Astrocyte (in vitro differentiated cells and primary cell): Measurements from ENCODE around the gene TPRG1. TPM values are rescaled to one million over a fixed set of nuclear protein-coding genes. Genes with fewer than 3 reads are reported as not detected.

ENCODE experiments used
- DNase-seq: peaks from one replicate; pipeline ENCODE4 v3.0.0-alpha.2; 2010; ENCODE audit warnings: low read depth
- FAIRE-seq: peaks from 2 replicates; lab custom pipeline; 2011; peaks lifted over from hg19 to GRCh38; lab: Jason Lieb, UNC
- H2AFZ ChIP-seq: 2 replicates; pipeline ENCODE4 v1.6.0; 2012; ENCODE audit warnings: low read depth, low read length, inconsistent platforms
- H3K27ac ChIP-seq: 2 replicates; pipeline ENCODE4 v1.5.1; 2011; ENCODE audit warnings: low read depth, low read length, inconsistent platforms
- H3K27me3 ChIP-seq: 2 replicates; pipeline ENCODE4 v1.6.0; 2011; ENCODE audit warnings: low read length, inconsistent platforms; ENCODE audit not compliant: insufficient read depth
- H3K36me3 ChIP-seq: 2 replicates; pipeline ENCODE4 v1.5.1; 2011; ENCODE audit warnings: low read length, inconsistent platforms; ENCODE audit not compliant: insufficient read depth
- H3K4me1 ChIP-seq: 2 replicates; pipeline ENCODE4 v1.5.1; 2011; ENCODE audit warnings: low read length, inconsistent platforms; ENCODE audit not compliant: insufficient read depth
- H3K4me2 ChIP-seq: 2 replicates; pipeline ENCODE4 v1.6.0; 2012; ENCODE audit warnings: low read length, inconsistent platforms
- H3K4me3 ChIP-seq: 2 replicates; pipeline ENCODE4 v1.5.1; 2011; ENCODE audit warnings: low read depth, mild to moderate bottlenecking, low read length, inconsistent platforms; ENCODE audit not compliant: insufficient read depth
- H3K79me2 ChIP-seq: 2 replicates; pipeline ENCODE4 v1.6.0; 2012; ENCODE audit warnings: mild to moderate bottlenecking, low read length, inconsistent platforms; ENCODE audit not compliant: insufficient read depth
- H3K9ac ChIP-seq: 2 replicates; pipeline ENCODE4 v1.6.0; 2012; ENCODE audit warnings: mild to moderate bottlenecking, low read length, inconsistent platforms
- H3K9me3 ChIP-seq: 2 replicates; pipeline ENCODE4 v1.5.1; 2012; ENCODE audit warnings: low read depth, mild to moderate bottlenecking, low read length, inconsistent platforms; ENCODE audit not compliant: insufficient read depth
- H4K20me1 ChIP-seq: 2 replicates; pipeline ENCODE4 v1.6.0; 2012; ENCODE audit warnings: low read length, inconsistent platforms; ENCODE audit not compliant: insufficient read depth
- H3K27ac Mint-ChIP-seq: one replicate; pipeline ENCODE4 v1.8.0; 2021; ENCODE audit warnings: mild to moderate bottlenecking, mixed read lengths; ENCODE audit not compliant: unreplicated experiment
- H3K27me3 Mint-ChIP-seq: one replicate; pipeline ENCODE4 v1.8.0; 2021; ENCODE audit warnings: low read depth, mixed read lengths; ENCODE audit not compliant: unreplicated experiment
- H3K36me3 Mint-ChIP-seq: one replicate; pipeline ENCODE4 v1.8.0; 2021; ENCODE audit warnings: low read depth, mixed read lengths; ENCODE audit not compliant: unreplicated experiment
- H3K4me1 Mint-ChIP-seq: one replicate; pipeline ENCODE4 v1.8.0; 2021; ENCODE audit warnings: low read depth, mixed read lengths; ENCODE audit not compliant: unreplicated experiment
- H3K4me3 Mint-ChIP-seq: one replicate; pipeline ENCODE4 v1.8.0; 2021; ENCODE audit warnings: mild to moderate bottlenecking, moderate library complexity, mixed read lengths; ENCODE audit not compliant: unreplicated experiment
- H3K9me3 Mint-ChIP-seq: one replicate; pipeline ENCODE4 v1.8.0; 2021; ENCODE audit warnings: mild to moderate bottlenecking, mixed read lengths; ENCODE audit not compliant: unreplicated experiment
- CTCF ChIP-seq: IDR thresholded peaks from 2 replicates; pipeline ENCODE4 v1.5.1; 2011; ENCODE audit warnings: low read depth, mild to moderate bottlenecking, inconsistent platforms, low read length, moderate library complexity; ENCODE audit not compliant: insufficient read depth
- EZH2 ChIP-seq: IDR thresholded peaks from 2 replicates; pipeline ENCODE4 v1.6.1; 2012; ENCODE audit warnings: mild to moderate bottlenecking, low read length, inconsistent platforms; ENCODE audit not compliant: insufficient read depth
- total RNA-seq: library from RNA; stranded (reverse); gene quantifications from 2 replicates; pipeline ENCODE4 v1.2.1, GENCODE V29; 2021

Gene TPRG1
- total RNA-seq, 1 donor from 2014 or later, result 1.1 TPM

- Histone ChIP-seq H3K9me3 (no peaks in the 10 kb centered on the region), H3K27me3 (no peaks in the 10 kb centered on the region), H3K4me1 (peaks cover 11% of the 10 kb centered on the region), H4K20me1 (no peaks in the 10 kb centered on the region), H3K4me3 (no peak overlapping the region), H3K27ac (peak overlapping the region; percentile 27), H2AFZ (peak overlapping the region; percentile 70), H3K36me3 (no peaks in the 10 kb centered on the region), H3K79me2 (no peaks in the 10 kb centered on the region), H3K9ac (peak overlapping the region; percentile 35), H3K4me2 (peak overlapping the region; percentile 77)
- Mint-ChIP-seq H3K36me3 (peaks cover 2% of the 10 kb centered on the region), H3K4me1 (peaks cover 20% of the 10 kb centered on the region), H3K27ac (peak overlapping the region; percentile 81), H3K27me3 (no peaks in the 10 kb centered on the region), H3K4me3 (no peak overlapping the region), H3K9me3 (no peaks in the 10 kb centered on the region)
- TF ChIP-seq CTCF (no peak), EZH2 (no peak)
- FAIRE-seq (peak; percentile 83), DNase-seq (peak; percentile 92)
Observed at GRCh38 chr3:189132231-189132671, 39.5 kb upstream of the TPRG1 start.

GRCh38 chr3:189132839-189133238 lies 38.9 kb upstream of the TPRG1 start:
- Mint-ChIP-seq H3K9me3 (peaks cover under 1% of the 10 kb centered on the region), H3K27me3 (no peaks in the 10 kb centered on the region), H3K4me1 (peaks cover 20% of the 10 kb centered on the region), H3K27ac (peak overlapping the region; percentile 81), H3K36me3 (peaks cover 2% of the 10 kb centered on the region), H3K4me3 (no peak overlapping the region)
- H3K4me3 ChIP-seq, result no peak overlapping the region
- H3K27me3 ChIP-seq, result no peaks in the 10 kb centered on the region
- H3K4me2 ChIP-seq, result peak overlapping the region; percentile 77
- peaks cover 11% of the 10 kb centered on the region for H3K4me1 ChIP-seq
- no peaks in the 10 kb centered on the region for H4K20me1 ChIP-seq
- H3K9ac ChIP-seq, result no peak overlapping the region
- no peaks in the 10 kb centered on the region for H3K36me3 ChIP-seq
- peak overlapping the region; percentile 70 for H2AFZ ChIP-seq
- TF ChIP-seq CTCF, result no peak
- H3K79me2 ChIP-seq, result no peaks in the 10 kb centered on the region
- FAIRE-seq (no peak), DNase-seq (no peak)
- H3K27ac ChIP-seq, result peak overlapping the region; percentile 27
- H3K9me3 ChIP-seq, result no peaks in the 10 kb centered on the region

GRCh38 chr3:189133768-189134167 lies 38.0 kb upstream of the TPRG1 start:
- Mint-ChIP-seq H3K36me3 (peaks cover 2% of the 10 kb centered on the region), H3K4me1 (peaks cover 20% of the 10 kb centered on the region), H3K27ac (no peak overlapping the region), H3K9me3 (peaks cover 2% of the 10 kb centered on the region), H3K27me3 (peaks cover 7% of the 10 kb centered on the region), H3K4me3 (no peak overlapping the region)
- Histone ChIP-seq H3K79me2 (no peaks in the 10 kb centered on the region), H4K20me1 (no peaks in the 10 kb centered on the region), H3K9me3 (no peaks in the 10 kb centered on the region), H3K36me3 (no peaks in the 10 kb centered on the region), H3K4me3 (no peak overlapping the region), H3K27ac (no peak overlapping the region), H3K4me2 (no peak overlapping the region), H3K9ac (no peak overlapping the region), H3K27me3 (no peaks in the 10 kb centered on the region), H3K4me1 (peaks cover 11% of the 10 kb centered on the region), H2AFZ (no peak overlapping the region)
- no peak for TF ChIP-seq EZH2
- no peak for TF ChIP-seq CTCF
- FAIRE-seq (no peak), DNase-seq (no peak)
